Fibroblast of the aortic adventitia (primary cell): ENCODE results near the gene ARL5B. TPM values are rescaled to one million over a fixed set of nuclear protein-coding genes. Genes with fewer than 3 reads are reported as not detected.
A peak's percentile ranks its signal among the peaks of the same experiment; 100 is the strongest.

ENCODE experiments used
- DNase-seq: peaks from one replicate; pipeline ENCODE4 v3.0.0-alpha.2; 2010; ENCODE audit warnings: low read depth
- H3K4me3 ChIP-seq: 2 replicates; pipeline ENCODE4 v1.5.1; 2011; ENCODE audit warnings: low read depth, mild to moderate bottlenecking, control low read depth, low read length, moderate library complexity
- total RNA-seq: library from RNA; depleted of rRNA; stranded (reverse); fragments of >200 nt; gene quantifications from 2 replicates; pipeline ENCODE4 v1.2.3, GENCODE V29; 2012; ENCODE audit warnings: low replicate concordance
- TF ChIP-seq, protein P1 (sequence below): IDR thresholded peaks from 2 replicates; pipeline ENCODE4 v1.5.1; 2011; ENCODE audit warnings: mild to moderate bottlenecking, low read length, control low read depth, inconsistent platforms; ENCODE audit not compliant: insufficient read depth

The ARL5B gene, protein sequence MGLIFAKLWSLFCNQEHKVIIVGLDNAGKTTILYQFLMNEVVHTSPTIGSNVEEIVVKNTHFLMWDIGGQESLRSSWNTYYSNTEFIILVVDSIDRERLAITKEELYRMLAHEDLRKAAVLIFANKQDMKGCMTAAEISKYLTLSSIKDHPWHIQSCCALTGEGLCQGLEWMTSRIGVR
- total RNA-seq = 11.6 and 18.0 TPM in 2 replicates

DNA sequence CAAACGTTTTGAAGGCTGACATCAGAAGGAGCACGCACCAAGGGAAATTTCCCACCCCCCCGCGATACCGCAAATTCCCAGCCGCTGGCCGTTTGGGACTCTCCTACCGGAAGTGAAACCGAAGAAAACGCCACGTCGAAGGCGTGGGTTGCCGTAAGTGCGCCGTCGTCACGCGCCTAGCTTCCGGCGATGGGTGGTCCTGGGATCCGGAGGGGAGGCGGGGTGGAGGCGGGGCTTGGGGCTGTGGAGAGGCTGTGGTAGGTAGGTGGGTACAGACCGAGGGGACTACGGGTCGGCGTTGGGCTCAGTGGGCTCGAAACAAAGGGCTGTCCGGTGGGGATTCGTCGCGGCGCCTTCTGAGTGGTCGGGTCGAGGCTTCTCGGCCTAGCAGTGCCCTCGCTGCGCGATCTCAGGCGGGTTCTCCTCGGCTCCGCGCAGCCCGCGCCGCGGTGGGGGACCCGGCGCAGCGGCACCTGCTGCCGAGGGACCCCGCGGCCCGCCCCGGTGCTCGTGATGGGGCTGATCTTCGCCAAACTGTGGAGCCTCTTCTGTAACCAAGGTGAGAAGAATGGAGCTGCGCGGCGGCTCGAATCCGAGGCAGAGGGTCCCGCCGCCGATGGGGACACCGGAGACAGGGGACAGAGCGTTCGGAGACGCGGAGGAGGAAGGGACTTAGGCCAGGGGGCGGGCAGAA is at the start of gene ARL5B:
TSS of gene ARL5B (plus strand) at position 307 of the 694 bp plus-strand sequence. CDS start at position 514, 207 bp downstream.
- peak; percentile 98 for DNase-seq
- peak within 1 kb of the TSS; percentile 79 for H3K4me3 ChIP-seq
- TF ChIP-seq, protein P1, sequence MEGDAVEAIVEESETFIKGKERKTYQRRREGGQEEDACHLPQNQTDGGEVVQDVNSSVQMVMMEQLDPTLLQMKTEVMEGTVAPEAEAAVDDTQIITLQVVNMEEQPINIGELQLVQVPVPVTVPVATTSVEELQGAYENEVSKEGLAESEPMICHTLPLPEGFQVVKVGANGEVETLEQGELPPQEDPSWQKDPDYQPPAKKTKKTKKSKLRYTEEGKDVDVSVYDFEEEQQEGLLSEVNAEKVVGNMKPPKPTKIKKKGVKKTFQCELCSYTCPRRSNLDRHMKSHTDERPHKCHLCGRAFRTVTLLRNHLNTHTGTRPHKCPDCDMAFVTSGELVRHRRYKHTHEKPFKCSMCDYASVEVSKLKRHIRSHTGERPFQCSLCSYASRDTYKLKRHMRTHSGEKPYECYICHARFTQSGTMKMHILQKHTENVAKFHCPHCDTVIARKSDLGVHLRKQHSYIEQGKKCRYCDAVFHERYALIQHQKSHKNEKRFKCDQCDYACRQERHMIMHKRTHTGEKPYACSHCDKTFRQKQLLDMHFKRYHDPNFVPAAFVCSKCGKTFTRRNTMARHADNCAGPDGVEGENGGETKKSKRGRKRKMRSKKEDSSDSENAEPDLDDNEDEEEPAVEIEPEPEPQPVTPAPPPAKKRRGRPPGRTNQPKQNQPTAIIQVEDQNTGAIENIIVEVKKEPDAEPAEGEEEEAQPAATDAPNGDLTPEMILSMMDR = no peak

- TF ChIP-seq, protein P1 = no peak
- DNase-seq = peak; percentile 89
- H3K4me3 ChIP-seq = no peak overlapping the region
These were observed 48.7 kb upstream of the ARL5B start for GRCh38 chr10:18610517-18610916.

DNA sequence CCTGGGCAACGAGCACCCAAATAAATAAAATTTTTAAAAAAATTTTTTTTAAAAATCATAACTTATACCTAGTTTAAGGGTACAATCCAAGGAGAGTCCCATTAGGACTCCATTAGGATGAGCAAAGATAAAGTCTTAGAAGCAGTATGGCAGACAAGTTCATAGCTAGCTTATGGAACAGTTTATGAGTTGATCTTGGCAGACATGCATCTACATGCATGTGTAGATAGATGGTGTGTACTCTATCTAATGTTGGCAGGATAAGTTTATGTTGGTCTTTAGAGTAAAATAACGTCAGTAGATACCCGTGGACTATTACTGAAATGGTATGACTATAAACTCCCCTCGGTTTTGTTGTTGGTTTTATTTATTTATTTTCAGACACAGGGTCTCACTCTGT is 48.1 kb upstream of the ARL5B start:
- DNase-seq = no peak
- no peak overlapping the region for H3K4me3 ChIP-seq
- TF ChIP-seq, protein P1 = no peak

GRCh38 chr10:18615618-18616017 is 43.6 kb upstream of the ARL5B start:
- DNase-seq = no peak
- no peak overlapping the region for H3K4me3 ChIP-seq
- TF ChIP-seq, protein P1 = no peak

DNA sequence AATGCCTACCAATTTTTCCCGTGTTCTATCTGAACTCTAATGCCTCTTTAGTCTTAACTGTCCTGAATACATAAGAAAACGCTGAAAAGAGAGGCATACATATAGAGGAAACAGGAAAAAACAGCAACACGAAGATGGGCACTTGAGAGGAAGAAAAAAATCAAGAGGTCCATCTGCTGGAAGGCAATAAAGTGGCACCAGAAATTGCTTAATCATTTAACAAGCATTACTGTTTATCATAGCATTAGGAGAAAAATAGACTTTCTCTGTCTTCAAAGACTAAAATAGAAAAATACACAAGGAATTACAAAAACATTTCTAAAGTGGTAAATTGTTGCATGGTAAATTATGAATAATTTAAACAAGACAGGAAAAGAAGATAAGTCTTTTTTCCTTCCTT is 42.9 kb upstream of the ARL5B start:
- DNase-seq = no peak
- TF ChIP-seq, protein P1 = no peak
- H3K4me3 ChIP-seq = no peak overlapping the region

DNA sequence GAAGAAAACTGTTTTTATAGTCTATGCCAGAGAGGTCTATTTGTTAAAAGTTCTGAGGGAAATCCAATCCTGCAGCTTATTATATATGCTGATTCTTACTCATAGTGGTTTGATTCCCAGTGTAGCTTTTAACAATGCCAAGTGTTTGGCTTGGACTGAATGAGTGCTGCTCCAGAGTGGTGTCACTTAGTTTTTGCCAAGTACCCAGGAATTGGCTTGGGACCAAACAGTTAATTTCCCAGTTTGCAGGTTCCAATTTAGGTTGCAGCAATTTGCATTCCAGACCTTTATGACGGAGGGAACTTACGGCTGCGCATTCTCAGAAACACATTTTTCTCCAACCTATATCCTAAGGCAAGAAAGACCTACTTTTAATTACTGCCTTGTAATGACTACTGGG is 40.2 kb upstream of the ARL5B start:
- DNase-seq = peak; percentile 54
- H3K4me3 ChIP-seq = no peak overlapping the region
- TF ChIP-seq, protein P1 = no peak
